Esophagus squamous epithelium (tissue), 4 donors: Measurements from ENCODE around the gene C12orf57.

Experiments
- CTCF ChIP-seq, 6 experiments: fragments of 450-650 bp in 4 of 6; fragments of 200-600 bp in 2 of 6; sonication (generic) in 2 of 6; IDR thresholded peaks; one replicate each; pipeline ENCODE4 v1.5.1; 2016 to 2019; ENCODE audit warnings: antibody characterized with exemption in 6 of 6, mild to moderate bottlenecking in 4 of 6, moderate library complexity in 4 of 6
- POLR2A ChIP-seq, 4 donors: fragments of 450-650 bp; IDR thresholded peaks; one replicate each; pipeline ENCODE4 v1.6.1; 2017; ENCODE audit warnings: antibody characterized with exemption in 4 of 4, mild to moderate bottlenecking in 4 of 4, moderate library complexity in 3 of 4

- no peak for TF ChIP-seq CTCF (IDR thresholded peaks at IDR 0.05)
- TF ChIP-seq POLR2A (IDR thresholded peaks at IDR 0.05) = no peak
Measured at GRCh38 chr12:6943389-6943721, 467 bp upstream of the C12orf57 start.
